Measurements from ENCODE around the gene KSR2. TPM values are rescaled to one million over a fixed set of nuclear protein-coding genes. Genes with fewer than 3 reads are reported as not detected.

The KSR2 gene
- total and polyA plus RNA-seq, 2 donors (not counting 3 experiments of a cell fraction or from before 2014, with no cell fraction given) = 2.1 to 5.2 TPM

- Histone ChIP-seq H3K36me3 (ENCODE audit: control insufficient read depth in 2 of 2, extremely low read depth in 1 of 2, insufficient read depth in 2 of 2, low read length in 2 of 2) (no peaks in the 10 kb centered on the region), H3K9me3 (replicated peaks; ENCODE audit: control insufficient read depth, insufficient read depth, low read length) (no peaks in the 10 kb centered on the region), H3K4me1 (ENCODE audit: control insufficient read depth, extremely low read depth, insufficient read depth, low read length) (no peaks in the 10 kb centered on the region), H3K4me3 (replicated peaks in 1 of 3; ENCODE audit: insufficient read depth in 1 of 3, low read depth in 1 of 3, low read length in 3 of 3) (no peak overlapping the region), H3K27ac (ENCODE audit: insufficient read depth, low read depth, low read length) (no peak overlapping the region), H3K9me1 (replicated peaks; ENCODE audit: control insufficient read depth, extremely low read depth, insufficient read depth, low read length) (no peaks in the 10 kb centered on the region), H3K79me2 (ENCODE audit: control insufficient read depth, insufficient read depth, low read length) (no peaks in the 10 kb centered on the region), H4K20me1 (replicated peaks; ENCODE audit: control insufficient read depth, extremely low read depth, insufficient read depth, low read length) (no peaks in the 10 kb centered on the region), H3K4me2 (ENCODE audit: insufficient read depth, low read length) (no peak overlapping the region), H3K27me3 (ENCODE audit: control insufficient read depth in 2 of 2, insufficient read depth in 2 of 2, low read length in 2 of 2) (no peaks in the 10 kb centered on the region), H2AFZ (ENCODE audit: low read depth, low read length) (no peak overlapping the region), H3K9ac (replicated peaks; ENCODE audit: extremely low read depth, insufficient read depth, low read length) (no peak overlapping the region)
- CTCF ChIA-PET = interaction anchor here (1.0 to 1.6 kb wide), 5 partner anchors 9 to 329 kb away, joined by 3 to 5 read pairs (median 4); no protein-coding TSS in a partner anchor
- no peak for FAIRE-seq
- no peak for DNase-seq (ENCODE audit: low read depth, low spot score)
- TF ChIP-seq MAX (IDR thresholded peaks at IDR 0.05; ENCODE audit: insufficient read depth, insufficient read length) = no peak
- TF ChIP-seq POLR2A (IDR thresholded peaks at IDR 0.05; ENCODE audit: low read depth, low read length) = no peak
- TF ChIP-seq CTCF (IDR thresholded peaks at IDR 0.05; ENCODE audit: extremely low read depth in 1 of 2, insufficient read depth in 1 of 2, low read depth in 1 of 2, low read length in 2 of 2) = no peak
- TF ChIP-seq POLR2AphosphoS5 (IDR thresholded peaks at IDR 0.05; ENCODE audit: insufficient read depth, low read depth, low read length) = no peak
- no peak for TF ChIP-seq JUN (IDR thresholded peaks at IDR 0.05; ENCODE audit: borderline replicate concordance, insufficient read depth, insufficient read length, low read depth)
- no peak for TF ChIP-seq FOS (IDR thresholded peaks at IDR 0.05; ENCODE audit: borderline replicate concordance, insufficient read depth, low read length)
- TF ChIP-seq GATA2 (IDR thresholded peaks at IDR 0.05; ENCODE audit: insufficient read depth, insufficient read length, low read depth, low read length) = no peak
- intact Hi-C loops (cut with micrococcal nuclease) (no loop called here), dilution Hi-C loops (cut with MboI; ENCODE audit: extremely low pct_ligation_motif_present, low sequenced_read_pairs) (no loop called here)
- BruUV-seq (replicated peaks) = no TSS peak
- POLR2A ChIA-PET = no interaction called here
These were observed 272.8 kb downstream of the KSR2 start for GRCh38 chr12:117695956-117696355.

Measured in endothelial cell of umbilical vein (primary cell).